Endothelial cell of umbilical vein (primary cell): ENCODE measurements around the gene GPD2. TPM values are rescaled to one million over a fixed set of nuclear protein-coding genes. Genes with fewer than 3 reads are reported as not detected.

ENCODE experiments used
- BruUV-seq: library from RNA; stranded (reverse); fragments of 400-500 nt; replicated peaks from 2 replicates; lab custom pipeline; 2021; lab: Mats Ljungman, UMichigan
- CTCF ChIA-PET: fragments of 300-600, 350-600 bp; sonication (Branson Sonifier 250); formaldehyde crosslinking; loops from one replicate; lab custom pipeline; 2021; ENCODE audit warnings: antibody characterized with exemption, inconsistent platforms; lab: Charles Lee
- POLR2A ChIA-PET: fragments of 300-600, 350-600 bp; sonication (Branson Sonifier 250); formaldehyde crosslinking; loops from one replicate; lab custom pipeline; 2021; ENCODE audit warnings: antibody characterized with exemption, inconsistent platforms; lab: Charles Lee
- DNase-seq: peaks from one replicate; pipeline ENCODE4 v3.0.0-alpha.2; 2011; ENCODE audit warnings: low read depth, low spot score
- FAIRE-seq: peaks from 2 replicates; lab custom pipeline; 2011; peaks lifted over from hg19 to GRCh38; lab: Jason Lieb, UNC
- H2AFZ ChIP-seq: 2 replicates; pipeline ENCODE4 v1.6.0; 2012; ENCODE audit warnings: low read depth, low read length, control low read depth, inconsistent platforms
- H3K27ac ChIP-seq: 2 replicates; pipeline ENCODE4 v1.5.1; 2011; ENCODE audit warnings: low read depth, mild to moderate bottlenecking, control low read depth, low read length, moderate library complexity; ENCODE audit not compliant: insufficient read depth
- H3K27me3 ChIP-seq, 2 experiments: 2 replicates each; pipeline versions ENCODE4 v1.6.0 to v1.6.1; 2011; ENCODE audit warnings: low read length in 2 of 2, mixed read lengths in 1 of 2; ENCODE audit not compliant: control insufficient read depth in 2 of 2, insufficient read depth in 2 of 2
- H3K36me3 ChIP-seq, 2 experiments: 2 replicates in 1 of 2; 3 replicates in 1 of 2; pipeline ENCODE4 v1.5.1; 2011; ENCODE audit warnings: low read length in 2 of 2, mild to moderate bottlenecking in 1 of 2, moderate library complexity in 1 of 2; ENCODE audit not compliant: control insufficient read depth in 2 of 2, insufficient read depth in 2 of 2; ENCODE audit errors: extremely low read depth in 1 of 2
- H3K4me1 ChIP-seq: 3 replicates; pipeline ENCODE4 v1.5.1; 2011; ENCODE audit warnings: mild to moderate bottlenecking, low read length; ENCODE audit not compliant: control insufficient read depth, insufficient read depth; ENCODE audit errors: extremely low read depth
- H3K4me2 ChIP-seq: 2 replicates; pipeline ENCODE4 v1.6.1; 2011; ENCODE audit warnings: low read length, control low read depth, mixed read lengths; ENCODE audit not compliant: insufficient read depth
- H3K4me3 ChIP-seq, 3 experiments: fragments of 200-600 bp in 1 of 3; sonication (generic), shearing (Covaris generic) in 1 of 3; replicated peaks in 1 of 3; 2 replicates each; pipeline ENCODE4 v1.5.1; 2011 to 2016; ENCODE audit warnings: control low read depth in 3 of 3, low read length in 3 of 3, mild to moderate bottlenecking in 2 of 3, inconsistent platforms in 1 of 3, low read depth in 1 of 3, moderate library complexity in 1 of 3; ENCODE audit not compliant: insufficient read depth in 1 of 3
- H3K79me2 ChIP-seq: 2 replicates; pipeline ENCODE4 v1.6.0; 2012; ENCODE audit warnings: low read length, inconsistent platforms; ENCODE audit not compliant: control insufficient read depth, insufficient read depth
- H3K9ac ChIP-seq: replicated peaks from 2 replicates; pipeline ENCODE3; 2011; ENCODE audit warnings: low read length, control low read depth; ENCODE audit not compliant: insufficient read depth; ENCODE audit errors: extremely low read depth
- H3K9me1 ChIP-seq: replicated peaks from 3 replicates; pipeline ENCODE4 v1.6.0; 2011; ENCODE audit warnings: mild to moderate bottlenecking, low read length; ENCODE audit not compliant: control insufficient read depth, insufficient read depth; ENCODE audit errors: extremely low read depth
- H3K9me3 ChIP-seq: replicated peaks from 2 replicates; pipeline ENCODE4 v1.5.1; 2012; ENCODE audit warnings: low read length, inconsistent platforms; ENCODE audit not compliant: control insufficient read depth, insufficient read depth
- H4K20me1 ChIP-seq: replicated peaks from 2 replicates; pipeline ENCODE3; 2011; ENCODE audit warnings: mild to moderate bottlenecking, low read length; ENCODE audit not compliant: control insufficient read depth, insufficient read depth; ENCODE audit errors: extremely low read depth
- CTCF ChIP-seq, 2 donors: IDR thresholded peaks; 1 replicate in 1 of 2; 2 replicates in 1 of 2; pipeline ENCODE4 v1.5.1; 2011; ENCODE audit warnings: low read length in 2 of 2, mild to moderate bottlenecking in 2 of 2, moderate library complexity in 2 of 2, control low read depth in 1 of 2, inconsistent platforms in 1 of 2, low read depth in 1 of 2; ENCODE audit not compliant: insufficient read depth in 1 of 2; ENCODE audit errors: extremely low read depth in 1 of 2
- EZH2 ChIP-seq: IDR thresholded peaks from 2 replicates; pipeline ENCODE4 v1.6.1; 2012; ENCODE audit warnings: borderline replicate concordance, low read depth, mild to moderate bottlenecking, moderate library complexity, low read length, inconsistent platforms; ENCODE audit not compliant: severe bottlenecking
- FOS ChIP-seq: IDR thresholded peaks from 2 replicates; pipeline ENCODE4 v1.6.1; 2011; ENCODE audit warnings: mild to moderate bottlenecking, low read length, moderate library complexity, borderline replicate concordance; ENCODE audit not compliant: insufficient read depth
- GATA2 ChIP-seq: IDR thresholded peaks from 2 replicates; pipeline ENCODE4 v1.7.0; 2011; ENCODE audit warnings: low read depth, mild to moderate bottlenecking, moderate library complexity, mixed read lengths, low read length; ENCODE audit not compliant: insufficient read length, insufficient read depth
- JUN ChIP-seq: IDR thresholded peaks from 2 replicates; pipeline ENCODE4 v1.6.1; 2011; ENCODE audit warnings: borderline replicate concordance, low read depth; ENCODE audit not compliant: insufficient read length, insufficient read depth
- MAX ChIP-seq: IDR thresholded peaks from 2 replicates; pipeline ENCODE4 v1.6.1; 2011; ENCODE audit not compliant: insufficient read depth, insufficient read length
- MYC ChIP-seq: IDR thresholded peaks from one replicate; pipeline ENCODE4 v1.6.1; 2011; ENCODE audit warnings: mild to moderate bottlenecking, low read depth, low read length
- POLR2A ChIP-seq: IDR thresholded peaks from 2 replicates; pipeline ENCODE4 v1.6.1; 2012; ENCODE audit warnings: low read depth, mild to moderate bottlenecking, control low read depth, low read length
- POLR2AphosphoS5 ChIP-seq: IDR thresholded peaks from 2 replicates; pipeline ENCODE4 v1.6.1; 2012; ENCODE audit warnings: low read depth, mild to moderate bottlenecking, control low read depth, low read length, moderate library complexity; ENCODE audit not compliant: insufficient read depth
- dilution Hi-C: fragments of 300-500 bp; cut with MboI; formaldehyde crosslinking; loops from one replicate; pipeline ENCODE4 v1.15.0; 2019; ENCODE audit warnings: low sequenced_read_pairs; ENCODE audit not compliant: extremely low pct_ligation_motif_present
- intact Hi-C: fragments of 100-400 bp; cut with micrococcal nuclease; formaldehyde crosslinking; loops from one replicate; pipeline ENCODE4 v1.10.0; 2022
- polyA plus RNA-seq, 4 experiments: library from polyadenylated mRNA; depleted of rRNA in 3 of 4; stranded (reverse) in 3 of 4; unstranded in 1 of 4; fragments of >200 nt; gene quantifications; 2 replicates each; pipeline versions ENCODE4 v1.2.1 to v1.2.3, GENCODE V29; 2011 to 2012; ENCODE audit warnings: missing spikeins in 1 of 4
- total RNA-seq: library from RNA; stranded (reverse); gene quantifications from 2 replicates; pipeline ENCODE4 v1.2.3, GENCODE V29; 2021

GPD2 gene
- total and polyA plus RNA-seq, 2 donors (not counting 3 experiments of a cell fraction or from before 2014, with no cell fraction given): 6.6 to 37.0 TPM

GRCh38 chr2:156536534-156536933 lies 100.4 kb downstream of the GPD2 start:
- Histone ChIP-seq H3K9me3 (no peaks in the 10 kb centered on the region), H3K9ac (no peak overlapping the region), H3K4me2 (no peak overlapping the region), H3K9me1 (no peaks in the 10 kb centered on the region), H4K20me1 (no peaks in the 10 kb centered on the region), H3K27me3 (no peaks in the 10 kb centered on the region), H3K79me2 (no peaks in the 10 kb centered on the region), H3K27ac (no peak overlapping the region), H3K4me1 (no peaks in the 10 kb centered on the region), H3K36me3 (no peaks in the 10 kb centered on the region), H2AFZ (no peak overlapping the region), H3K4me3 (no peak overlapping the region)
- no peak for TF ChIP-seq POLR2A
- no peak for TF ChIP-seq POLR2AphosphoS5
- no peak for TF ChIP-seq CTCF (IDR thresholded peaks at IDR 0.05; ENCODE audit: extremely low read depth in 1 of 2, insufficient read depth in 1 of 2, low read depth in 1 of 2, low read length in 2 of 2)
- TF ChIP-seq GATA2: no peak
- TF ChIP-seq JUN: no peak
- no peak for TF ChIP-seq MYC
- no peak for TF ChIP-seq MAX
- no peak for TF ChIP-seq FOS
- no peak for TF ChIP-seq EZH2
- intact Hi-C loops: no loop called here
- CTCF ChIA-PET: interaction anchor here (1.0 kb wide), 2 partner anchors 15 to 36 kb away, joined by 3 read pairs; no protein-coding TSS in a partner anchor
- dilution Hi-C loops: no loop called here
- POLR2A ChIA-PET: no interaction called here
- no peak for FAIRE-seq
- no TSS peak for BruUV-seq
- DNase-seq: no peak
